HG03469 (cell line): ENCODE results near the gene APP.
"Not testable (repeated sequence)": the region's sequence is repeated elsewhere in the genome, so short reads cannot be mapped to it uniquely, and the experiment has no call there.

Source experiments
- ATAC-seq: cut with Tn5 transposase; IDR thresholded peaks from one replicate; pipeline ENCODE4 v1.9.1; 2021; ENCODE audit warnings: mild to moderate bottlenecking, moderate library complexity, moderate number of reproducible peaks; ENCODE audit not compliant: unreplicated experiment

APP gene

DNA sequence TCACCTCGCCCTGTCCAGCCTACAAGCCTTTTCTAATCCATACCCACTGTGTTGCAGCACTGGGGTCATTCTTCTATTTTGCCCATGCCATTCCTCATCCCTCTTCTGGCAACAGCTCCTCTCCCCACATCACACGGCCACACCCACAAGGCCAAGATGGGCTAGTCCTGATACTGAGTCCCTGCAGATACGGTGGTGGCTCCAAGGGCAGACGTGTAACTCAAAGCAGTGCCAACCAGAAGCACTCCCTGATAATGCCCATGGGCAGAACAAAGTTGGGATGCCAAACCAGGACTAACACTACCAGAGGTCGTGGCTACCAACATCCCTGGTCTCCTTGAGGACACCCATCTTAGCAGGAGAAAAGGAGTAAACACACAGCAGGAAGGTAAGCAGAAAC is 64.8 kb downstream of the APP start:
- no peak for ATAC-seq

DNA sequence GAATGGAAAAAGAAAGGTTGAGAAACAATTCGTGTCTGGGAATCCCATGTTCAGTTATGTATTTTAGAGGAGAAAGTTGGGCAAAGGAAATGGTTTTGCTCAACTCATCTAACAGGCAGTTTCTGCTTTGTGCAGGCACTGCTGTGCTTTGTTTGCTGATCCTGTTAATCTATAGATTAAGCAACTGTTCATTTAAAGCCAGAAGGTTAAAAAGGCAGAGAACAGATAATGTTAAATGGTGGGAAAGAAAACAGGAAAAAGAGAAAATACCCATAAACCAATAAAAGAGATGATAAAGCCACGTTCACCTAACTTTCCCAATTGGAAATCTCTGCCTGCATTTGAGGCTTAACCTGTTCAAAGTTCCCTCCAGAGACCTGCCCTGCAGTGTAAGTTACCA is 70.0 kb downstream of the APP start:
- ATAC-seq: no peak

DNA sequence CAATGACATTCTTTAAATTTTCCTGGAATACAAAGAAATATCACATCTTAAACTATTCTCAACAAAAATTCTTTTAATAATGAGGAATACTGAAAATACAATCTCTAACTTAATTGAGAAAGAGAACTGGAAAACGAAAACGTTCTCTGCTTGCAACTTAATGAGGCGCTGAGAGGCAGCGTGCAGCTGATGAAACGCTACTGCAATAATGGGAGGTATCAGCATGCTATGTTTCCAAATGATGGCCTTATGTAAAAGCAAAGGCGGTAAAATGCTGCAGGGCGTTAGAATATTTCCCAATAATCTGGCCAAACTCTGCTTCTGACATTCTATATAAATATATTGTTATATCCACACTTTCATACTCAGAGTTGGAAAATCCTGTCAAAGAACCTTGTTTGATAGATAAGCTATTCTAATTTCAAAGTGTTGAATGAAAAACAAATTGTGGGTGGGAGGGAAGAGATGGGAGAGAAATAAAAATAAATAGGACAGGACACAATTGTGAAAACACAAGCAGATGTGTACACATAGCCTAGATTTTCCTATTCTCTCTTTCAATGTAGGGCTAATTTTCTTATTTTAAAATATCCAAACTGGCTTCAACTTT is 70.9 kb downstream of the APP start:
- no peak for ATAC-seq

DNA sequence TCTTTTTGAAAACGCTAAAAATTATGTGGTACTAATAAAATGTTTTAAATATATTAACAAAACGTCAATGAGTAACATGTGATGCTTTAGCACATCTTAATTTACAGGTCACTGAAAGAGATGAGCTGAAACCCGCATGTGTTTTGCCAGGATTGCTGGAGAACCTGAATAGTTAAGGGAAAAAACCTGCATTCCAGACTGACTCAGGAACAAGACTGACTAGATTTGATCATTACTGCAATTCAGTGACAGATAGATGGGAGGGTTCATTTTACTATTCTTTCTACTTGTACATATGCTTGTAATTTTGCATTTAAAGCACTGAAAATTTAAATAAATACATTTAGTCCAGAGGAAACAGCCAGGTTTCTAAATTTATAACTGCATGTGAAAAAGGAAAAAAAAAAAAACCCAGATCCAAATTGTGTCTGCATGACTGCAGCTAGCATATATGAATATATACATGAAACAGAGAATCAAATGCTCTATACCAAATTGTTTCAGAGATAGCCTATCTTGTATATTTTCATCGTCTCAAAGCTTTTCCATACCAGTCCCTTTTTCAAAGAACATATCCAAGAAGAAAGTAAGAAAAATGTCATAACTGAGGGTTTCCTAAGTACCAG is 71.7 kb downstream of the APP start:
- ATAC-seq: no peak

DNA sequence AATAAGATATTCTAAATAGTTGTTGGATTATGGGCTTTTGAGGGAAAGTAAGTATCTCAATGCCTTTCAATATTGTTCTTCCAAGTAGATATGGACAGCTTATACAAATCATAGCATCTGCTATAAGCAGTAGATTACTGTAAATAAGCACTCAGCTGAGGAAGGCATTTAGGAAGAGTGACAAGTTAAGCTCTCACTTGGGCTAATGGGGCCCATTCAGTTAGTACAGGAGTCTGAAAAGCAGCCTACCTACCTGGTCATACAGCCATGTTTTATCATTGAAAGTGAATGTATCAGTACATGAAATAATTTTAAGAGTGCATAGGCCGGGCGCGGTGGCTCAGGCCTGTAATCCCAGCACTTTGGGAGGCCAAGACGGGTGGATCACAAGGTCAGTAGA is 73.1 kb downstream of the APP start:
- no peak for ATAC-seq

DNA sequence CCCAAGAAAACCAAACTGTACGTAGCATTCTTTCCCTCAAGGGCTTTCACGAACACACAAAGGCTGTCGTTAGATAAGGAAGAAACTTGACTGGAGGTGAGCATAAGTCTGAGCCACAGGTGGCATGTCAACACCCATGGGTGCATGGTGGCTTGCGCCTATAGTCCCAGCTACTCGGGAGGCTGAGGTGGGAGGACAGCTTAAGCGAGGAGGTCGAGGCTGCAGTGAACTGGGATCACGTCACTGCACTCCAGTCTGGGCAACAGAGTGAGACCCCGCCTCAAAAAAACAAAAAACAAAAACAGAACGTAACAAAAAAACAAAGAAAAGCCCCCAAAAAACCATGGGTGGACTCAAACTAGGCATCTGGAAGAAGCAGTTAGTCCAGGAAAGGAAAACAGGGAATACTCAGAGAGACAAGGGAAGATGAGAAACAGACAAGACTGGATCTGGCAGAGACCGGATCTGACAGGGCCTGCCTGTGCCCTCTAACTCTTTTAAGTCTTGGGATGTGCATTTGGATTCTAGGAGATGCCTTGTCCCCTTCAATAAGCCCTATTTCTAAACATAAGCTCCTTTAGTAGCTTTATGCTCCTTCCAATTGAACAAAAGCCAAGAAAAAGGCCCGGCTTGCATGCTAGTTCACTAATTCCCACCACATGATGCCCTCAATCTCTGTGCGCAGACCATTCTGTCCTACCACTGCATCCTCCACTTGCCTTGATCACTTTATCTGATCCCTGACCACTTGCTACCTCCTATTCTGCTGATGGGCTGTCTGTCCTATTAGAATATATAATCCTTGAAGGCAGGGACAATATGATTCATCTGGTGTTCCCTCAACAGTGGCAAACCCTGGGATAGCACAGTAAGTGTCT is 73.8 kb downstream of the APP start:
- ATAC-seq: no peak

DNA sequence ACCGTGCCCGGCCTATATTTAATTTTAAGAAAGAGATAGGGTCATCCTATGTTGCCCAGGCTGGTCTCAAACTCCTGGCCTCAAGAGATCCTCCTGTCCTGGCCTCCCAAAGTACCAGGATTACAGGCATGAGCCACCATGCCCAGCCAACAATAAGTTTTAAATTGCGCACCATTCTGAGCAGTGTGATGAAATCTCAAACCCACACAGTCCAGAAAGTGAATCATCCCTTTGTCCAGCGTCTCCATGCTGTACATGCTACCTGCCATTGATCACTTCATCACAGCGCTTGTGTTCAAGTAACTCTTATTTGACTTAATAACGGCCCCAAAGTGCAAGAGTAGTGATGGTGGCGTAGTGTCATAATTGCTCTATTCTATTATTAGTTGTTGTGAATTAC is 75.4 kb downstream of the APP start:
- no peak for ATAC-seq

DNA sequence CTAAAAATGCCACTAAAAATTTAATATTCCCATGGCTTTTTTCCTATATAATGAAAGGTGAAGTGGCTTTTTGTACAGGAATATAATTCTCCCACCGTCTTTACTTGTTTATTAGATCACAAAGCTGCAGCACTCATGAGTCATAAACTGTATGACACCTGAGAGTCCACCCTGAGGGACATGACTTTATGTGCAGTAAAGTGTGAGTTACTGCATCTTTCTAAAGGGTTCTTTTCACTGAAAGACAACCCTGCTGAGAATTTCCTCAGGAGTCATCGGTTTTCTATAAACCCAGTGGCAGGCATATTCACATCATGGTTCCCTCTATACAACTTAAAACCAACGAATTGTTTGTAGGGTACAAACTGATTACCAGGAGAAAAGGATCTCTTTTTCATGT is 77.4 kb downstream of the APP start:
- no peak for ATAC-seq

- ATAC-seq: no peak
Observed at GRCh38 chr21:26091480-26092018, 79.0 kb downstream of the APP start.

DNA sequence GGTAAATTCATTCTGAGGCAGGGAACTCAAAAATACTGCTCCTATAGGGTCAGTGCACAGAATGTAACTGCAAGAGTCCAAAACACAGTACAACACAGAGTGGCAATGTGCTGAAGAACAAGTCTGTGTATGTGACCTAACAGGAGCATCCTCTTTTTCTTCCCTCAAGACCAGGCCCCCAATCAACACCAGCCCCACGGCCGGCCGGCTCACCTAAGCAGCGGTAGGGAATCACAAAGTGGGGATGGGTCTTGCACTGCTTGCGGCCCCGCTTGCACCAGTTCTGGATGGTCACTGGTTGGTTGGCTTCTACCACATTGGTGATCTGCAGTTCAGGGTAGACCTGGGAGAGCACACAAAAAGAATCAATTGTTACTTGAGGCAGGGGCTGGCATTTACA is 80.8 kb downstream of the APP start:
- ATAC-seq: no peak

DNA sequence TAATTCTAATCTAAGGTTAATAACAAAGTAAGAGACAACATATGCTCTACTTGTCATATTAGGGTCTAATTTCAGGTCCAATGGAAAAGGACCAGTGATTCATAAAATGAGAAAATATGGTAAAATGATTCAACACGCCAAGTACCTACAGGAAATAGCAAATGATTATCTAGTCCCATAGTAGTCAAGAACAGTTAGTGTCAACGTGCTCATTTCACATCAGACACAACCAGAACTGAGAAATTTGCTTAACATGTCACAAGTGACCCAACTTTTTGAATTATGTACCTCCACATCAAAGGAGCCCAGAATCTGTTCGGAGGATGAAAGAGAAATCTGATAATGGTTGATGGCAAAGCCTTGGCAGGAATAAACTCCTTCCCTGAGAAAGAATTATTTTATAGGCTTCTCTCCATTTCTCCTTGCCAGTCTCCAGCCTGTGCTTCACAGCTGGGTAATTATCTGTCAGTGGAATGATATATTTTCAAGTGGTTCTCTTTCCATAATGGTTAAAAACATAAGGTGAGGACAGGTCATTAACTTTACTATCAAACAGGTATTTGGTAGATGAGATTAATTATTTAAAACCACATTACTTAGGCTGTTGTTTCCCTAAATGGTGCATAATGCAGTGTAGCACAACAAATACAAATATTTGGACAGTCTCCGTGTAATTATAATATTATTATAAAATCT is 83.2 kb downstream of the APP start:
- ATAC-seq: no peak

- no peak for ATAC-seq
Observed at GRCh38 chr21:26085882-26086281, 84.7 kb downstream of the APP start.

DNA sequence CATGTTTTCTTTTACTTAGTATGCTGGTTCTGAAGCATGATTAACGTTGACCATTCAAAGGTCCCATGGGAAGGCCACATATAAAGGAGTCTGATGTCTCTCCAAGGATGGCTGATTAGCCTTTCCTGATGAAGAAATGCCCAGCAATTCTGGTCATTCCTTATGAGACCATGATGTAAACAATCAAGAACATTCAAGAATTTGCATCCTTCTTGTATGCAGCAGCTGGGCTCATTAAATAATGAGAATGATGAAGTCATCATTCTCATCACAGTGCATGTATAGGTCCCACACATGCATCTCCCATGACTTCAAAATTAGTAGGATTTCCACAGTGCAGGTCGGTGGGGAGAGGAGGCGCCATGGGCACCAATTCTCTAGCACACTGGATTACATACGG is 85.4 kb downstream of the APP start:
- no peak for ATAC-seq

- no peak for ATAC-seq
Observed at GRCh38 chr21:26082549-26082948, 88.0 kb downstream of the APP start.

DNA sequence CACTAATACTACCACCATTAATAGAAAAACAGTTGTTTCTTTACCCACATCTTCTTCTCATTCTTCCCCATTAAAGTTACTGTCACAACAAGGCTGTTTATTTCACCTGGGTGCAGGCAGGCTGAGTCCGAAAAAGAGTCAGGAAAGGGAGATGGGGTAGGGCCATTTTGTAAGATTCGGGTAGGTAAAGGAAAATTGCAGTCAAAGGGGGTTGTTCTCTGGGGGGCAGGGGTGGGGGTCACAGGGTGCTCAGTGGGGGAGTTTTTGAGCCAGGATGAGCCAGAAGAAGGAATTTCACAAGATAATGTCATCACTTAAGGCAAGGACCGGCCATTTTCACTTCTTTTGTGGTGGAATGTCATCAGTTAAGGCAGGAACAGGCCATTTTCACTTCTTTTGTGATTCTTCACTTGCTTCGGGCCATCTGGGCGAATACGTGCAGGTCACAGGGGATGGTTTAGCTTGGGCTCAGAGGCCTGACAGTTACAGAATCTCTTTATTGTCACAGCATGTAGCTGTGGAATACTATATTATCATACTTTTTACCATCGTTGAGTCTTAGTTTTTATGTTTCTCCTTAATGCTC is 89.3 kb downstream of the APP start:
- not testable (repeated sequence) for ATAC-seq

- no peak for ATAC-seq
Observed at GRCh38 chr21:26080211-26080610, 90.4 kb downstream of the APP start.

DNA sequence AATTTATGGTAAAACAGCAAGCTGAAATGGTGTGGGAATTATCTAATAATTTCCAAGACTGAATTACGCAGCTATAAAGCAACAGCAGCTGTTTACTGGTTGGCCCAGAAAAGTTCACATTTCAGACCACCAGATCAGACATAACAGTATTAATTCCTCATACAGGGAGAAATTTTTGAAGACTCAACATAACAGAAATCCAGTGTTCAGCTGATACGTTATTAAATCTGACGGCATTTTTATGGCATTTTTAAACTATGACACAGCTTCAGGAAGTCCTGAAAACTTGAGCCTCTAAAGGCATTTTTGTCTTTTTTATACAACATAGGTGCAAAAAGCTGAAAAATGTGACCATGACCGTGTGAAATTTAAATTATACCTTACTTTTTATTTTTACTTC is 91.2 kb downstream of the APP start:
- no peak for ATAC-seq

GRCh38 chr21:26077521-26077920 is 93.0 kb downstream of the APP start:
- ATAC-seq: no peak

DNA sequence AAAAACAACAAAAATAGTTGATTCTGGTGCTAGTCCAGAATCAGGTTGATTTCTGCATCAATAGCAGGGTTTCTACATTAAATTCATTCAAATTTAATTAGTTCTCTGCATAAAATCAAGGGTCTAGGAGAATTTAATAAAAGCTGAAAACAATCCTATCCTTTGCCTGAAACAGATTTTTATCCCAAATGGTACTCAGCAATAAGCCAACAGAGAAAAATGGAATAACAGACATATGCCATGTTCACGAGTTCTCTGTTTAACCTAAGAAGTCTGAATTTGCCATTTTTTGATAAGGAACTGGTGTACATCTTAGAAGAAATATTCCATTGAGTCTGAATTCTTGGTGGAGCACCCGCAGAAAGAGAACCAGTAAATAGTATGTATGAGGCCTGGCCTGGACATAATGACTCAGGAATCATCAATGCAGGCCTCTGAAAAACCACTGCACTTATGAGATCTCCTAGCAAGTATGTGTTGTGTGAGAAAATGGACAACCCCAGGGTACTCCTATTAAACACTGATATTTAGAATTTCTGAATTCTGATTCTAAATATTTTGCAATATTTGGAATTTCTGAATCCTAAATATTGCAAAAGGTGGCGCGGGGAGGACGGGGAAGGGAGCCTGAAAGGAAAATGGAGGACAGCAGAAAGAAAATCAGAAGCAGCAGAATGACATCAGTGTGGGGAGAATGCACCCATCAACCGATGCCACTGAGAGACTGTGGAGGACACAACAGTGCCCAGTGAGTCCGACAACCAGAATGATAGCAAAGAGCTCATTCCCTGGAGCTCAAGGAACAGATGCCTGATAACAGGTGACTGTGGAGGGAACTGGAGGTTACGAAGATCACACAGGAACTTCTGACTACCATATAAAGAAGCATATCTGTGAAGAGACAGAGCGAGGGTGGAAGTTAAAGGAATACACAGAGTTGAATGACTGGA is 97.6 kb downstream of the APP start:
- no peak for ATAC-seq
